Liver (tissue), 9 donors: Measurements from ENCODE around the gene DLAT. TPM values are rescaled to one million over a fixed set of nuclear protein-coding genes. Genes with fewer than 3 reads are reported as not detected.

ENCODE experiments used
- DNase-seq: peaks from one replicate; pipeline ENCODE4 v3.0.0-alpha.2; 2017; ENCODE audit warnings: low spot score
- H3K27ac ChIP-seq, 2 donors: one replicate each; pipeline ENCODE4 v1.7.0; 2013; ENCODE audit warnings: inconsistent platforms in 2 of 2, low read length in 2 of 2, control low read depth in 1 of 2, low read depth in 1 of 2, mild to moderate bottlenecking in 1 of 2
- H3K27me3 ChIP-seq, 4 donors: one replicate each; pipeline versions ENCODE4 v1.6.1 to v1.7.0; 2013; ENCODE audit warnings: low read length in 3 of 4, inconsistent platforms in 1 of 4, mild to moderate bottlenecking in 1 of 4, moderate library complexity in 1 of 4; ENCODE audit not compliant: control insufficient read depth in 4 of 4, insufficient read depth in 4 of 4
- H3K36me3 ChIP-seq, 4 donors: one replicate each; pipeline versions ENCODE4 v1.6.1 to v1.7.0; 2013; ENCODE audit warnings: low read length in 3 of 4, mild to moderate bottlenecking in 3 of 4, low read depth in 1 of 4, moderate library complexity in 1 of 4; ENCODE audit not compliant: control insufficient read depth in 4 of 4, insufficient read depth in 3 of 4
- H3K4me1 ChIP-seq, 4 donors: one replicate each; pipeline versions ENCODE4 v1.6.1 to v1.7.0; 2013; ENCODE audit warnings: low read length in 3 of 4, mild to moderate bottlenecking in 3 of 4, moderate library complexity in 1 of 4; ENCODE audit not compliant: control insufficient read depth in 4 of 4, insufficient read depth in 4 of 4
- H3K4me3 ChIP-seq, 3 donors: one replicate each; pipeline versions ENCODE4 v1.6.1 to v1.7.0; 2013; ENCODE audit warnings: low read length in 3 of 3, control low read depth in 1 of 3, low read depth in 1 of 3, mild to moderate bottlenecking in 1 of 3
- H3K9ac ChIP-seq, 2 donors: one replicate each; pipeline ENCODE4 v1.7.0; 2013; ENCODE audit warnings: low read length in 2 of 2, mild to moderate bottlenecking in 2 of 2, moderate library complexity in 2 of 2, control low read depth in 1 of 2, low read depth in 1 of 2
- H3K9me3 ChIP-seq, 4 donors: one replicate each; pipeline versions ENCODE4 v1.6.1 to v1.7.0; 2013; ENCODE audit warnings: low read length in 3 of 4; ENCODE audit not compliant: control insufficient read depth in 4 of 4
- ATF3 ChIP-seq: IDR thresholded peaks from 2 replicates; pipeline ENCODE4 v1.6.1; 2016; ENCODE audit warnings: antibody characterized with exemption
- EGR1 ChIP-seq, 2 donors: IDR thresholded peaks; 2 replicates each; pipeline ENCODE4 v1.6.1; 2016 to 2018; ENCODE audit warnings: antibody characterized with exemption in 2 of 2, low read depth in 2 of 2
- FOXA1 ChIP-seq: IDR thresholded peaks from 2 replicates; pipeline ENCODE4 v1.6.1; 2016; ENCODE audit warnings: antibody characterized with exemption
- FOXA2 ChIP-seq: IDR thresholded peaks from 2 replicates; pipeline ENCODE4 v1.6.1; 2016; ENCODE audit warnings: antibody characterized with exemption
- GABPA ChIP-seq, 2 donors: IDR thresholded peaks in 1 of 2; conservative IDR thresholded peaks in 1 of 2; 2 replicates each; pipeline ENCODE4 v1.6.1; 2016; ENCODE audit warnings: antibody characterized with exemption in 2 of 2, mild to moderate bottlenecking in 1 of 2, moderate library complexity in 1 of 2
- HNF4A ChIP-seq, 2 donors: conservative IDR thresholded peaks; 2 replicates each; pipeline ENCODE4 v1.6.1; 2016; ENCODE audit warnings: antibody characterized with exemption in 2 of 2, mild to moderate bottlenecking in 2 of 2
- HNF4G ChIP-seq: IDR thresholded peaks from 2 replicates; pipeline ENCODE4 v1.6.1; 2016; ENCODE audit warnings: antibody characterized with exemption
- JUND ChIP-seq, 2 donors: IDR thresholded peaks; 2 replicates each; pipeline ENCODE4 v1.6.1; 2016; ENCODE audit warnings: antibody characterized with exemption in 2 of 2
- NR2F2 ChIP-seq: IDR thresholded peaks from 2 replicates; pipeline ENCODE4 v1.6.1; 2016; ENCODE audit warnings: antibody characterized with exemption
- RAD21 ChIP-seq, 2 donors: IDR thresholded peaks; 2 replicates each; pipeline ENCODE4 v1.6.1; 2016; ENCODE audit warnings: antibody characterized with exemption in 2 of 2, mild to moderate bottlenecking in 2 of 2
- REST ChIP-seq: IDR thresholded peaks from 2 replicates; pipeline ENCODE4 v1.6.1; 2016; ENCODE audit warnings: antibody characterized with exemption, mild to moderate bottlenecking
- RXRA ChIP-seq, 2 donors: IDR thresholded peaks; 2 replicates each; pipeline ENCODE4 v1.6.1; 2017 to 2018; ENCODE audit warnings: antibody characterized with exemption in 2 of 2, mild to moderate bottlenecking in 1 of 2
- SP1 ChIP-seq: IDR thresholded peaks from 2 replicates; pipeline ENCODE4 v1.6.1; 2018; ENCODE audit warnings: antibody characterized with exemption, mild to moderate bottlenecking
- TAF1 ChIP-seq: conservative IDR thresholded peaks from 2 replicates; pipeline ENCODE4 v1.6.1; 2016; ENCODE audit warnings: antibody characterized with exemption, mild to moderate bottlenecking
- YY1 ChIP-seq: IDR thresholded peaks from 2 replicates; pipeline ENCODE4 v1.6.1; 2016; ENCODE audit warnings: antibody characterized with exemption, mild to moderate bottlenecking
- ZBTB33 ChIP-seq: IDR thresholded peaks from 2 replicates; pipeline ENCODE4 v1.6.1; 2016; ENCODE audit warnings: antibody characterized with exemption
- WGBS: extraction: QIAGEN DNeasy Blood & Tissue Kit; methylation state at CpG from one replicate; pipeline ENCODE4 v1.1.7; 2013; 5-methylcytosine and 5-hydroxymethylcytosine counted together
- polyA plus RNA-seq, 2 donors: library from polyadenylated mRNA; stranded (reverse) in 1 of 2; unstranded in 1 of 2; fragments of 200-250 nt in 1 of 2; fragments of >200 nt in 1 of 2; fragmentation: Nextera tagmentation in 1 of 2; extraction: Ambion mirVana in 1 of 2; gene quantifications; one replicate each; pipeline versions ENCODE4 v1.2.1 to v1.2.3, GENCODE V29; 2013 to 2015
- total RNA-seq, 2 donors: library from RNA; depleted of rRNA; stranded (reverse); fragments of >200 nt; gene quantifications; one replicate each; pipeline ENCODE4 v1.2.3, GENCODE V29; 2014
- TF ChIP-seq, protein P1 (sequence below): fragments of 150-350 bp; IDR thresholded peaks from 2 replicates; pipeline ENCODE4 v1.5.1; 2017; ENCODE audit warnings: improper control_type of control experiment, low read depth, low read length; ENCODE audit not compliant: missing input control
- TF ChIP-seq, protein P2 (sequence below): IDR thresholded peaks from 2 replicates; pipeline ENCODE4 v1.6.1; 2016; ENCODE audit warnings: antibody characterized with exemption
- donor health status: healthy.
- donor health status: healthy.
- donor health status: healthy.
- donor health status: healthy.
- donor health status: healthy.

The DLAT gene
- total RNA-seq (10 to 100 TPM; 15.6 to 16.3 TPM), polyA plus RNA-seq (10 to 100 TPM in 1 of 2 donors, 1 to 10 TPM in 1; 8.8 to 10.8 TPM)

- no peaks in the 10 kb centered on the region for H3K27me3 ChIP-seq
- no peak for TF ChIP-seq FOXA2
- peak; percentile 54 for TF ChIP-seq REST
- TF ChIP-seq HNF4A (conservative IDR thresholded peaks at IDR 0.05): peak in 1 of 2 donors; percentile 34
- no peak for TF ChIP-seq TAF1
- TF ChIP-seq HNF4G: no peak
- TF ChIP-seq JUND (IDR thresholded peaks at IDR 0.05): peak in 1 of 2 donors; percentile 26
- no peak for TF ChIP-seq ATF3
- TF ChIP-seq RAD21 (IDR thresholded peaks at IDR 0.05): peak in 1 of 2 donors; percentile 42
- peak; percentile 55 for TF ChIP-seq SP1
- TF ChIP-seq ZBTB33: peak; percentile 75
- TF ChIP-seq EGR1 (IDR thresholded peaks at IDR 0.05; ENCODE audit: low read depth in 2 of 2): no peak
- TF ChIP-seq RXRA (IDR thresholded peaks at IDR 0.05): peak; percentile 77 to 86
- TF ChIP-seq FOXA1: no peak
- peak; percentile 48 for TF ChIP-seq NR2F2
- peak in 1 of 2 donors; percentile 58 for TF ChIP-seq GABPA (IDR thresholded peaks at IDR 0.05 in 1 of 2, conservative IDR thresholded peaks at IDR 0.05 in 1 of 2)
- peak; percentile 92 for TF ChIP-seq YY1
- TF ChIP-seq, protein P1, sequence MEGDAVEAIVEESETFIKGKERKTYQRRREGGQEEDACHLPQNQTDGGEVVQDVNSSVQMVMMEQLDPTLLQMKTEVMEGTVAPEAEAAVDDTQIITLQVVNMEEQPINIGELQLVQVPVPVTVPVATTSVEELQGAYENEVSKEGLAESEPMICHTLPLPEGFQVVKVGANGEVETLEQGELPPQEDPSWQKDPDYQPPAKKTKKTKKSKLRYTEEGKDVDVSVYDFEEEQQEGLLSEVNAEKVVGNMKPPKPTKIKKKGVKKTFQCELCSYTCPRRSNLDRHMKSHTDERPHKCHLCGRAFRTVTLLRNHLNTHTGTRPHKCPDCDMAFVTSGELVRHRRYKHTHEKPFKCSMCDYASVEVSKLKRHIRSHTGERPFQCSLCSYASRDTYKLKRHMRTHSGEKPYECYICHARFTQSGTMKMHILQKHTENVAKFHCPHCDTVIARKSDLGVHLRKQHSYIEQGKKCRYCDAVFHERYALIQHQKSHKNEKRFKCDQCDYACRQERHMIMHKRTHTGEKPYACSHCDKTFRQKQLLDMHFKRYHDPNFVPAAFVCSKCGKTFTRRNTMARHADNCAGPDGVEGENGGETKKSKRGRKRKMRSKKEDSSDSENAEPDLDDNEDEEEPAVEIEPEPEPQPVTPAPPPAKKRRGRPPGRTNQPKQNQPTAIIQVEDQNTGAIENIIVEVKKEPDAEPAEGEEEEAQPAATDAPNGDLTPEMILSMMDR: no peak
- TF ChIP-seq, protein P2, sequence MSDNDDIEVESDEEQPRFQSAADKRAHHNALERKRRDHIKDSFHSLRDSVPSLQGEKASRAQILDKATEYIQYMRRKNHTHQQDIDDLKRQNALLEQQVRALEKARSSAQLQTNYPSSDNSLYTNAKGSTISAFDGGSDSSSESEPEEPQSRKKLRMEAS: peak; percentile 76
- H3K9ac ChIP-seq: peak within 1 kb of the TSS; percentile 71 to 77
- peak; percentile 85 for DNase-seq
- peaks cover 2 to 17% (median 10%) of the 10 kb centered on the region in 4 donors for H3K4me1 ChIP-seq
- H3K9me3 ChIP-seq: no peaks in the 10 kb centered on the region
- H3K4me3 ChIP-seq: peak within 1 kb of the TSS; percentile 73 to 98 (median 90)
- peaks cover 10 to 22% (median 18%) of the 10 kb centered on the region in 4 donors for H3K36me3 ChIP-seq
- under 1% methylated on average over 71 of the region's 71 CpGs for WGBS
- H3K27ac ChIP-seq: peak within 1 kb of the TSS; percentile 93 to 98
Observed at GRCh38 chr11:112024773-112025678, at the start of gene DLAT. DLAT (plus strand) TSS chr11:112025408; CDS start chr11:112025473, 65 bp downstream.
